ENCODE results near the gene HIPK1. TPM values are rescaled to one million over a fixed set of nuclear protein-coding genes. Genes with fewer than 3 reads are reported as not detected.

The HIPK1 gene
- total and polyA plus RNA-seq, 4 donors, result 10.9 to 87.2 (median 54.5) TPM

- Histone ChIP-seq H3K36me3 (ENCODE audit: control insufficient read depth in 4 of 4, insufficient read depth in 4 of 4, low read length in 4 of 4) (no peaks in the 10 kb centered on the region), H3K4me1 (ENCODE audit: control insufficient read depth in 5 of 5, insufficient read depth in 5 of 5, low read length in 5 of 5) (no peaks in the 10 kb centered on the region), H3K4me3 (no peak overlapping the region), H3K27me3 (ENCODE audit: control insufficient read depth in 3 of 3, insufficient read depth in 3 of 3, low read length in 2 of 3) (no peaks in the 10 kb centered on the region), H3K9me3 (ENCODE audit: control insufficient read depth in 4 of 4, insufficient read depth in 3 of 4, low read length in 3 of 4) (no peaks in the 10 kb centered on the region), H3K9ac (ENCODE audit: insufficient read depth in 1 of 2, low read length in 2 of 2) (no peak overlapping the region), H3K27ac (ENCODE audit: low read depth in 1 of 2, low read length in 1 of 2) (no peak overlapping the region)
- no peak for TF ChIP-seq CTCF (IDR thresholded peaks at IDR 0.05; ENCODE audit: control extremely low read depth, extremely low read depth)
- 68 to 88% methylated on average over 4 of the region's 4 CpGs for WGBS, 2 donors
- DNase-seq (no peak), ATAC-seq (ENCODE audit: insufficient read depth, low FRiP score) (no peak)
Measured at GRCh38 chr1:114021665-114022099, 92.6 kb downstream of the HIPK1 start.

- WGBS, 2 donors, result 96 to 98% methylated on average over 2 of the region's 2 CpGs
- Histone ChIP-seq H3K27ac (ENCODE audit: low read depth in 1 of 2, low read length in 1 of 2) (no peak overlapping the region), H3K9ac (ENCODE audit: insufficient read depth in 1 of 2, low read length in 2 of 2) (no peak overlapping the region), H3K4me3 (no peak overlapping the region), H3K36me3 (ENCODE audit: control insufficient read depth in 4 of 4, insufficient read depth in 4 of 4, low read length in 4 of 4) (no peaks in the 10 kb centered on the region), H3K27me3 (ENCODE audit: control insufficient read depth in 3 of 3, insufficient read depth in 3 of 3, low read length in 2 of 3) (no peaks in the 10 kb centered on the region), H3K4me1 (ENCODE audit: control insufficient read depth in 5 of 5, insufficient read depth in 5 of 5, low read length in 5 of 5) (no peaks in the 10 kb centered on the region), H3K9me3 (ENCODE audit: control insufficient read depth in 4 of 4, insufficient read depth in 3 of 4, low read length in 3 of 4) (no peaks in the 10 kb centered on the region)
- no peak for TF ChIP-seq CTCF (IDR thresholded peaks at IDR 0.05; ENCODE audit: control extremely low read depth, extremely low read depth)
- DNase-seq (no peak), ATAC-seq (ENCODE audit: insufficient read depth, low FRiP score) (no peak)
Measured at GRCh38 chr1:114022877-114023276, 93.8 kb downstream of the HIPK1 start.

GRCh38 chr1:114023377-114023776 lies 94.3 kb downstream of the HIPK1 start:
- Histone ChIP-seq H3K36me3 (ENCODE audit: control insufficient read depth in 4 of 4, insufficient read depth in 4 of 4, low read length in 4 of 4) (no peaks in the 10 kb centered on the region), H3K27ac (ENCODE audit: low read depth in 1 of 2, low read length in 1 of 2) (no peak overlapping the region), H3K9me3 (ENCODE audit: control insufficient read depth in 4 of 4, insufficient read depth in 3 of 4, low read length in 3 of 4) (no peaks in the 10 kb centered on the region), H3K27me3 (ENCODE audit: control insufficient read depth in 3 of 3, insufficient read depth in 3 of 3, low read length in 2 of 3) (no peaks in the 10 kb centered on the region), H3K4me3 (no peak overlapping the region), H3K9ac (ENCODE audit: insufficient read depth in 1 of 2, low read length in 2 of 2) (no peak overlapping the region), H3K4me1 (ENCODE audit: control insufficient read depth in 5 of 5, insufficient read depth in 5 of 5, low read length in 5 of 5) (no peaks in the 10 kb centered on the region)
- TF ChIP-seq CTCF (IDR thresholded peaks at IDR 0.05; ENCODE audit: control extremely low read depth, extremely low read depth), result no peak
- DNase-seq, result no peak
- WGBS, 2 donors, result 87 to 89% methylated on average over 6 of the region's 6 CpGs
- no peak for ATAC-seq (ENCODE audit: insufficient read depth, low FRiP score)

- WGBS, 2 donors, result 92 to 98% methylated on average over 6 of the region's 6 CpGs
- ATAC-seq (ENCODE audit: insufficient read depth, low FRiP score) (no peak), DNase-seq (peak in 1 of 3 donors; percentile 16)
- no peak overlapping the region for H3K4me3 ChIP-seq
- H3K27ac ChIP-seq (ENCODE audit: low read depth in 1 of 2, low read length in 1 of 2), result no peak overlapping the region
- H3K36me3 ChIP-seq (ENCODE audit: control insufficient read depth in 4 of 4, insufficient read depth in 4 of 4, low read length in 4 of 4), result no peaks in the 10 kb centered on the region
- no peak for TF ChIP-seq CTCF (IDR thresholded peaks at IDR 0.05; ENCODE audit: control extremely low read depth, extremely low read depth)
- H3K27me3 ChIP-seq (ENCODE audit: control insufficient read depth in 3 of 3, insufficient read depth in 3 of 3, low read length in 2 of 3), result no peaks in the 10 kb centered on the region
- no peak overlapping the region for H3K9ac ChIP-seq (ENCODE audit: insufficient read depth in 1 of 2, low read length in 2 of 2)
- no peaks in the 10 kb centered on the region for H3K4me1 ChIP-seq (ENCODE audit: control insufficient read depth in 5 of 5, insufficient read depth in 5 of 5, low read length in 5 of 5)
- H3K9me3 ChIP-seq (ENCODE audit: control insufficient read depth in 4 of 4, insufficient read depth in 3 of 4, low read length in 3 of 4), result no peaks in the 10 kb centered on the region
Measured at GRCh38 chr1:114024049-114024448, 94.9 kb downstream of the HIPK1 start.

All from lung (tissue), 12 donors.